NCI-H1105 treated with DMSO at 0.1 percent for 48 hours (cell line): ENCODE measurements around the gene ANKS1A.
A peak's percentile ranks its signal among the peaks of the same experiment; 100 is the strongest.

ENCODE experiments used
- DNase-seq: peaks from one replicate; lab custom pipeline; 2025; lab: John Stamatoyannopoulos, UW

ANKS1A gene

GRCh38 chr6:35042031-35042815 is 153.2 kb downstream of the ANKS1A start:
- DNase-seq, result no peak

- DNase-seq, result no peak
These were observed 154.5 kb downstream of the ANKS1A start for GRCh38 chr6:35043381-35044130.

- DNase-seq, result no peak
These were observed 155.2 kb downstream of the ANKS1A start for GRCh38 chr6:35044145-35044745.

- peak; percentile 47 for DNase-seq
These were observed 155.8 kb downstream of the ANKS1A start for GRCh38 chr6:35044761-35045421.

GRCh38 chr6:35046103-35046502 is 157.0 kb downstream of the ANKS1A start:
- DNase-seq, result no peak

GRCh38 chr6:35046862-35047261 is 157.8 kb downstream of the ANKS1A start:
- DNase-seq, result no peak

- DNase-seq, result no peak
These were observed 158.4 kb downstream of the ANKS1A start for GRCh38 chr6:35047265-35048011.

- no peak for DNase-seq
These were observed 159.1 kb downstream of the ANKS1A start for GRCh38 chr6:35048031-35048613.

- no peak for DNase-seq
These were observed 159.6 kb downstream of the ANKS1A start for GRCh38 chr6:35048631-35049083.

- DNase-seq, result no peak
These were observed 160.2 kb downstream of the ANKS1A start for GRCh38 chr6:35049156-35049735.

GRCh38 chr6:35049900-35050756 is 161.1 kb downstream of the ANKS1A start:
- DNase-seq, result no peak

- DNase-seq, result no peak
These were observed 161.8 kb downstream of the ANKS1A start for GRCh38 chr6:35050757-35051330.

- DNase-seq, result no peak
These were observed 162.3 kb downstream of the ANKS1A start for GRCh38 chr6:35051396-35051795.

GRCh38 chr6:35051997-35052583 is 163.0 kb downstream of the ANKS1A start:
- no peak for DNase-seq

GRCh38 chr6:35052694-35053565 is 163.9 kb downstream of the ANKS1A start:
- DNase-seq, result no peak

- DNase-seq, result no peak
These were observed 164.6 kb downstream of the ANKS1A start for GRCh38 chr6:35053701-35054100.

- no peak for DNase-seq
These were observed 165.2 kb downstream of the ANKS1A start for GRCh38 chr6:35054106-35054742.

GRCh38 chr6:35054743-35055130 is 165.7 kb downstream of the ANKS1A start:
- DNase-seq, result no peak
